HepG2 (cell line): ENCODE results near the gene WDR81. TPM values are rescaled to one million over a fixed set of nuclear protein-coding genes. Genes with fewer than 3 reads are reported as not detected.
A peak's percentile ranks its signal among the peaks of the same experiment; 100 is the strongest.

Source experiments
- ATF2 ChIP-seq: sonication (generic); formaldehyde crosslinking; IDR thresholded peaks from 2 replicates; pipeline ENCODE4 v1.4.0; 2020; ENCODE audit warnings: missing genetic modification reagents
- FOXK2 ChIP-seq: fragments of 450-650 bp; IDR thresholded peaks from 2 replicates; pipeline ENCODE4 v1.6.1; 2016
- KAT8 ChIP-seq: IDR thresholded peaks from 2 replicates; pipeline ENCODE4 v1.6.1; 2016; ENCODE audit warnings: missing genetic modification reagents, missing compliant biosample characterization
- KLF9 ChIP-seq: IDR thresholded peaks from 2 replicates; pipeline ENCODE4 v1.6.1; 2016; ENCODE audit warnings: low read depth
- MBNL3 ChIP-seq: fragments of 250-450 bp; sonication (Bioruptor Pico); conservative IDR thresholded peaks from 2 replicates; pipeline ENCODE4 v1.8.0; 2022; ENCODE audit warnings: mild to moderate bottlenecking, inconsistent platforms
- NFYB ChIP-seq: sonication (generic); formaldehyde crosslinking; IDR thresholded peaks from 2 replicates; pipeline ENCODE4 v1.4.0; 2020; ENCODE audit warnings: missing genetic modification reagents
- NR2C2 ChIP-seq: sonication (generic); formaldehyde crosslinking; IDR thresholded peaks from 2 replicates; pipeline ENCODE4 v1.4.0; 2020; ENCODE audit warnings: missing genetic modification reagents, mild to moderate bottlenecking, moderate library complexity, borderline replicate concordance
- POLR2AphosphoS2 ChIP-seq: IDR thresholded peaks from 2 replicates; pipeline ENCODE4 v1.6.1; 2011; ENCODE audit warnings: low read depth, low read length, improper control_type of control experiment
- PTBP1 ChIP-seq: fragments of 200-400 bp; formaldehyde crosslinking; IDR thresholded peaks from 2 replicates; pipeline ENCODE4 v1.6.1; 2018; ENCODE audit warnings: low read length, low read depth; ENCODE audit not compliant: poor library complexity, severe bottlenecking
- SOX13 ChIP-seq, 3 experiments: fragments of 450-650 bp in 1 of 3; sonication (generic) in 1 of 3; formaldehyde crosslinking in 1 of 3; IDR thresholded peaks in 2 of 3; conservative IDR thresholded peaks in 1 of 3; 2 replicates each; pipeline versions ENCODE4 v1.5.0 to v1.6.1; 2016 to 2020; ENCODE audit warnings: antibody characterized with exemption in 1 of 3, mild to moderate bottlenecking in 1 of 3, missing compliant biosample characterization in 1 of 3, missing genetic modification reagents in 1 of 3, moderate library complexity in 1 of 3
- ZBED4 ChIP-seq: sonication (generic); formaldehyde crosslinking; IDR thresholded peaks from 2 replicates; pipeline ENCODE4 v1.4.0; 2020; ENCODE audit warnings: missing genetic modification reagents, borderline replicate concordance
- ZBTB42 ChIP-seq: sonication (generic); formaldehyde crosslinking; IDR thresholded peaks from 2 replicates; pipeline ENCODE4 v1.5.0; 2020; ENCODE audit warnings: mild to moderate bottlenecking, missing genetic modification reagents
- ZMAT3 ChIP-seq: sonication (generic); formaldehyde crosslinking; conservative IDR thresholded peaks from 2 replicates; pipeline ENCODE4 v1.7.0; 2021; ENCODE audit warnings: missing genetic modification reagents
- ZNF10 ChIP-seq: sonication (generic); formaldehyde crosslinking; IDR thresholded peaks from 2 replicates; pipeline ENCODE4 v1.4.0; 2020; ENCODE audit warnings: mild to moderate bottlenecking, low read depth, missing genetic modification reagents, borderline replicate concordance
- ZNF18 ChIP-seq: sonication (generic); formaldehyde crosslinking; IDR thresholded peaks from 2 replicates; pipeline ENCODE4 v1.8.0; 2022; ENCODE audit warnings: mild to moderate bottlenecking, missing genetic modification reagents; ENCODE audit not compliant: insufficient replicate concordance
- ZNF180 ChIP-seq: sonication (generic); formaldehyde crosslinking; IDR thresholded peaks from 2 replicates; pipeline ENCODE4 v1.4.0; 2020; ENCODE audit warnings: low read depth, missing genetic modification reagents, borderline replicate concordance
- ZNF75D ChIP-seq: sonication (generic); formaldehyde crosslinking; IDR thresholded peaks from 2 replicates; pipeline ENCODE4 v1.8.1; 2023; ENCODE audit warnings: missing genetic modification reagents, mild to moderate bottlenecking, borderline replicate concordance
- polyA plus RNA-seq, 8 experiments: library from polyadenylated mRNA; depleted of rRNA in 3 of 8; stranded (reverse) in 7 of 8; unstranded in 1 of 8; fragments of >200 nt; fragmentation: Illumina TruSeq in 4 of 8; extraction: Trizol in 4 of 8; gene quantifications; 2 replicates each; pipeline versions ENCODE4 v1.2.1 to v1.2.3, GENCODE V29; 2011 to 2016; ENCODE audit warnings: low read depth in 4 of 8, missing spikeins in 1 of 8, mixed read lengths in 1 of 8; ENCODE audit not compliant: insufficient read depth in 1 of 8
- total RNA-seq, 5 experiments: library from RNA; depleted of rRNA; stranded (reverse); fragments of >200 nt; fragmentation: Illumina TruSeq; extraction: Trizol; gene quantifications; 2 replicates each; pipeline ENCODE4 v1.2.3, GENCODE V29; 2016; ENCODE audit warnings: low read depth in 1 of 5
- TF ChIP-seq, protein P1 (sequence below): fragments of 450-650 bp; IDR thresholded peaks from 2 replicates; pipeline ENCODE4 v1.6.1; 2017; ENCODE audit warnings: mild to moderate bottlenecking

The WDR81 gene
- total and polyA plus RNA-seq, 2 of the 13 experiments (the other 11 are each of a cell fraction or from before 2014, with no cell fraction given): 9.1 to 16.7 TPM

DNA sequence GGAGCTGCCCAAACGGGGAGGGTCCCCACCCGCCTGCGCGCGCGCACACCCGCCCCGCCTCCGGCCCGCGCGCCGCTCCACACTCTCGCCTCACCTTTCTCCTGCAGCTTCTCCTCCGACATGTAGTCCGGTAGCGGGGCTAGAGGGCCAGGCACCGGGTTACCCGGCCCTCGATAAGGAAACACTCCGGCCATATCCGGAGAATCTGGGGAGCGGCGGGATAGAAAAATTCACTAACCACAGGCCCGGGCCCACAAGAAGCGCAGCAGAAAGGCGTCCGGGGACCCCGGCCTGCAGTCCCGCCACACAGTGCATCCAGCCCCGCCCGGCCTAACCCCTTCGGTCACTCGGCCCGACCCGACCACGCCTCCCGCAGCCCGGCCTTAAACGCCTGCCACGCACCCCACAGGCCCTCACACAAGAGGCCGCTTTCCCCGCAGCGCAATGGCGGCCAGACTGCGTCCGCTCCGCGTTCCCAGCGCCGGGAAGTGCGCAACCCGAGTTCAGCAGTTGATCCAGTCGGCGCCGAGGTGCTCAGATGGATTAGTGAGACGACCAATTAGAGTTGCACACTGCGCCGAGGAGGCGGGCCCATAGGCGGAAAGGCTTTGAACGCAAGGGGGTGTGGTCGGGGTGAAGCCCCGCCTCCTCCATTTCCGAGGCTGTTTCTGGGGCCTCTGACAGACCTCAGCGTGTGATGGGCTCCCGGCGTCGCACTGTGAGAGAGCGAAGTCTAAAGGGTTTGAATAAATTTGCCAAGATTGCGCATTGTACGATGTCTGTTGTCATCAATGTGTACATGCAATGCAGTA, 39.9 kb upstream of the WDR81 start, which contains the start of gene PRPF8 (continued):
- no peak for TF ChIP-seq ZNF180 (CRISPR knock-in tag)
- no peak for TF ChIP-seq ZNF18 (CRISPR knock-in tag)
- peak; percentile 92 for TF ChIP-seq KAT8 (CRISPR knock-in tag)
- peak; percentile 87 for TF ChIP-seq NR2C2
- TF ChIP-seq NFYB (CRISPR knock-in tag): peak; percentile 93
- TF ChIP-seq FOXK2: 0 out of 2 replicates have a peak, but pooled peaks have one; percentile 18
- TF ChIP-seq ZBED4 (CRISPR knock-in tag): no peak
- TF ChIP-seq KLF9 (CRISPR knock-in tag): peak; percentile 83; the same call in 1 of the 2 replicates
- peak; percentile 46; the same call in 1 of the 2 replicates for TF ChIP-seq ATF2 (CRISPR knock-in tag)
- TF ChIP-seq ZNF10: no peak
- no peak for TF ChIP-seq PTBP1
- 0 out of 2 replicates have a peak, but pooled peaks have one; percentile 49 for TF ChIP-seq POLR2AphosphoS2
- TF ChIP-seq SOX13 (IDR thresholded peaks at IDR 0.05): no peak
- no peak for TF ChIP-seq SOX13 (CRISPR knock-in tag; conservative IDR thresholded peaks at IDR 0.05 in 1 of 2, IDR thresholded peaks at IDR 0.05 in 1 of 2)
- TF ChIP-seq MBNL3 (CRISPR knock-in tag): no peak
- no peak for TF ChIP-seq ZNF75D (CRISPR knock-in tag)
- no peak for TF ChIP-seq ZBTB42 (CRISPR knock-in tag)
- peak; percentile 87 for TF ChIP-seq ZMAT3
- TF ChIP-seq, protein P1, sequence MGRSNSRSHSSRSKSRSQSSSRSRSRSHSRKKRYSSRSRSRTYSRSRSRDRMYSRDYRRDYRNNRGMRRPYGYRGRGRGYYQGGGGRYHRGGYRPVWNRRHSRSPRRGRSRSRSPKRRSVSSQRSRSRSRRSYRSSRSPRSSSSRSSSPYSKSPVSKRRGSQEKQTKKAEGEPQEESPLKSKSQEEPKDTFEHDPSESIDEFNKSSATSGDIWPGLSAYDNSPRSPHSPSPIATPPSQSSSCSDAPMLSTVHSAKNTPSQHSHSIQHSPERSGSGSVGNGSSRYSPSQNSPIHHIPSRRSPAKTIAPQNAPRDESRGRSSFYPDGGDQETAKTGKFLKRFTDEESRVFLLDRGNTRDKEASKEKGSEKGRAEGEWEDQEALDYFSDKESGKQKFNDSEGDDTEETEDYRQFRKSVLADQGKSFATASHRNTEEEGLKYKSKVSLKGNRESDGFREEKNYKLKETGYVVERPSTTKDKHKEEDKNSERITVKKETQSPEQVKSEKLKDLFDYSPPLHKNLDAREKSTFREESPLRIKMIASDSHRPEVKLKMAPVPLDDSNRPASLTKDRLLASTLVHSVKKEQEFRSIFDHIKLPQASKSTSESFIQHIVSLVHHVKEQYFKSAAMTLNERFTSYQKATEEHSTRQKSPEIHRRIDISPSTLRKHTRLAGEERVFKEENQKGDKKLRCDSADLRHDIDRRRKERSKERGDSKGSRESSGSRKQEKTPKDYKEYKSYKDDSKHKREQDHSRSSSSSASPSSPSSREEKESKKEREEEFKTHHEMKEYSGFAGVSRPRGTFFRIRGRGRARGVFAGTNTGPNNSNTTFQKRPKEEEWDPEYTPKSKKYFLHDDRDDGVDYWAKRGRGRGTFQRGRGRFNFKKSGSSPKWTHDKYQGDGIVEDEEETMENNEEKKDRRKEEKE: no peak
